GM12801 (cell line): Measurements from ENCODE around the gene CDC42SE2.

Source experiments
- CTCF ChIP-seq: IDR thresholded peaks from one replicate; pipeline ENCODE4 v1.5.1; 2011; ENCODE audit warnings: control low read depth; ENCODE audit not compliant: insufficient read length; ENCODE audit errors: extremely low read depth

The CDC42SE2 gene

GRCh38 chr5:131263648-131264450 lies at the start of gene CDC42SE2:
Gene CDC42SE2, plus strand, starts transcription at chr5:131264053. Its CDS starts 95,441 bp downstream, at chr5:131359494.
- TF ChIP-seq CTCF, result no peak

GRCh38 chr5:131214609-131215227 lies 49.1 kb upstream of the CDC42SE2 start:
- no peak for TF ChIP-seq CTCF

GRCh38 chr5:131217791-131218190 lies 46.1 kb upstream of the CDC42SE2 start:
- TF ChIP-seq CTCF, result no peak

DNA sequence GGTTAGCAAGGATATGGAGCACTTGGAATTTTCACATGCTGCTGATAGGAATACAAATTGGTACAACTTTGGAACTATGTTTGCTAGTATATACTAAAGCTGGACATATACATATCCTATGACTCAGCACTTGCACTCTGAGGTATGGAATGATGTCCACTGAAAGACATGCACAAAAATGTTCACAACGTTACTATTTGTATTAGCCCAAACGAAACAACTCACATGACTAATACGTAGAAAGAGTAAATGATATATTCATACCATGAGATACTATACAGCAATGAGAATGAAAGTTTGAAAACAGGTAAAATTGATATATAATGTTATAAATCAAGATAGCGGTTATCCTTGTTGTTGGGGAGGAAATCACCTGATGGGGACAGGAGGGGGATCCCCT lies 45.5 kb upstream of the CDC42SE2 start:
- TF ChIP-seq CTCF, result no peak

- TF ChIP-seq CTCF, result no peak
These were observed 43.3 kb upstream of the CDC42SE2 start for GRCh38 chr5:131220566-131220965.

- no peak for TF ChIP-seq CTCF
These were observed 42.7 kb upstream of the CDC42SE2 start for GRCh38 chr5:131221008-131221703.

DNA sequence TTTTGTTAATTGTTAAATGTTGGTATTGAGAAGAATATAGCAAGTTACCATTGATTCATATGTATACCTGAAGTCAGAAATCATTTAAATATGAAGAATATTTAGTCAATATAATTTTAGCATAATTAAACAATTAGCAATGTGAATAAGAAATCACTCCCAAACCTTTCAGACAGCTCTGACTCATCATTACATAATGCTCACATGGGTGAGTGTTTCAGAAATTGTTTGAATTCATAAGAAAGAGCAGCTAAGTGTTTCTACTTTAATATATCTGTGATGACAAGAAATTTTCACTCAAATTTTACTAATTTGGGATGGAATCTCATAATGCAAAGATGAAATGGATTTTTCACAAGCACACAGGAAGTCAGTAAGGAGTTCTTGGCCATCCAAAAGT lies 42.0 kb upstream of the CDC42SE2 start:
- TF ChIP-seq CTCF, result no peak
